ENCODE results near the gene GHRHR. TPM values are rescaled to one million over a fixed set of nuclear protein-coding genes. Genes with fewer than 3 reads are reported as not detected.

GHRHR gene
- polyA plus RNA-seq, 3 donors = not detected

- Histone ChIP-seq H2AFZ (ENCODE audit: insufficient read depth, low read depth, low read length, poor library complexity, severe bottlenecking) (no peak overlapping the region), H3K36me3 (replicated peaks in 1 of 2; ENCODE audit: control insufficient read depth in 1 of 2, insufficient read depth in 2 of 2, low read length in 2 of 2) (no peaks in the 10 kb centered on the region), H3K4me3 (replicated peaks in 1 of 3; ENCODE audit: low read depth in 2 of 3, low read length in 3 of 3) (no peak overlapping the region), H3K79me2 (ENCODE audit: insufficient read depth, low read length) (no peaks in the 10 kb centered on the region), H3K27me3 (ENCODE audit: control insufficient read depth in 2 of 2, insufficient read depth in 2 of 2, low read length in 2 of 2) (no peaks in the 10 kb centered on the region), H3K4me1 (ENCODE audit: control insufficient read depth in 1 of 2, insufficient read depth in 2 of 2, low read length in 2 of 2) (no peaks in the 10 kb centered on the region), H3K4me2 (replicated peaks; ENCODE audit: extremely low read depth, low read length, poor library complexity, severe bottlenecking) (no peak overlapping the region), H3K27ac (ENCODE audit: low read depth in 1 of 2, low read length in 2 of 2) (no peak overlapping the region), H4K20me1 (ENCODE audit: insufficient read depth, low read length) (no peaks in the 10 kb centered on the region), H3K9ac (ENCODE audit: insufficient read depth, low read length, poor library complexity, severe bottlenecking) (no peak overlapping the region), H3K9me3 (replicated peaks in 1 of 2; ENCODE audit: control insufficient read depth in 1 of 2, insufficient read depth in 1 of 2, low read length in 2 of 2) (no peaks in the 10 kb centered on the region)
- no peak overlapping the region for H3K4me3 Mint-ChIP-seq
- peak in 1 of 3 donors; percentile 3 for DNase-seq
- H3K27ac Mint-ChIP-seq = no peak overlapping the region
- WGBS (ENCODE audit: insufficient coverage) = 80% methylated on average over 9 of the region's 9 CpGs
- H3K4me1 Mint-ChIP-seq = no peaks in the 10 kb centered on the region
- TF ChIP-seq CTCF (IDR thresholded peaks at IDR 0.05) = no peak
- H3K9me3 Mint-ChIP-seq = no peaks in the 10 kb centered on the region
- no peaks in the 10 kb centered on the region for H3K36me3 Mint-ChIP-seq
- intact Hi-C loops (cut with micrococcal nuclease) = no loop called here
- H3K27me3 Mint-ChIP-seq (ENCODE audit: low read depth in 3 of 3) = peaks cover 4 to 10% (median 4%) of the 10 kb centered on the region in 3 donors
These were observed 2.1 kb downstream of the GHRHR start for GRCh38 chr7:30965883-30966282.

GRCh38 chr7:30968294-30968693 is 4.5 kb downstream of the GHRHR start:
- Histone ChIP-seq H3K4me2 (replicated peaks; ENCODE audit: extremely low read depth, low read length, poor library complexity, severe bottlenecking) (no peak overlapping the region), H3K36me3 (replicated peaks in 1 of 2; ENCODE audit: control insufficient read depth in 1 of 2, insufficient read depth in 2 of 2, low read length in 2 of 2) (no peaks in the 10 kb centered on the region), H2AFZ (ENCODE audit: insufficient read depth, low read depth, low read length, poor library complexity, severe bottlenecking) (no peak overlapping the region), H3K27ac (ENCODE audit: low read depth in 1 of 2, low read length in 2 of 2) (no peak overlapping the region), H3K4me1 (ENCODE audit: control insufficient read depth in 1 of 2, insufficient read depth in 2 of 2, low read length in 2 of 2) (no peaks in the 10 kb centered on the region), H3K9me3 (replicated peaks in 1 of 2; ENCODE audit: control insufficient read depth in 1 of 2, insufficient read depth in 1 of 2, low read length in 2 of 2) (no peaks in the 10 kb centered on the region), H4K20me1 (ENCODE audit: insufficient read depth, low read length) (no peaks in the 10 kb centered on the region), H3K27me3 (ENCODE audit: control insufficient read depth in 2 of 2, insufficient read depth in 2 of 2, low read length in 2 of 2) (no peaks in the 10 kb centered on the region), H3K4me3 (replicated peaks in 1 of 3; ENCODE audit: low read depth in 2 of 3, low read length in 3 of 3) (no peak overlapping the region), H3K79me2 (ENCODE audit: insufficient read depth, low read length) (no peaks in the 10 kb centered on the region), H3K9ac (ENCODE audit: insufficient read depth, low read length, poor library complexity, severe bottlenecking) (no peak overlapping the region)
- WGBS (ENCODE audit: insufficient coverage) = no CpG with 5 or more reads among the region's 2 CpGs
- H3K9me3 Mint-ChIP-seq = peaks cover 0 to 1% (median 0%) of the 10 kb centered on the region in 7 donors
- TF ChIP-seq CTCF (IDR thresholded peaks at IDR 0.05) = no peak
- H3K27ac Mint-ChIP-seq = no peak overlapping the region
- H3K4me3 Mint-ChIP-seq = no peak overlapping the region
- intact Hi-C loops (cut with micrococcal nuclease) = no loop called here
- peak in 1 of 3 donors; percentile 2 for DNase-seq
- no peaks in the 10 kb centered on the region for H3K4me1 Mint-ChIP-seq
- H3K36me3 Mint-ChIP-seq = no peaks in the 10 kb centered on the region
- H3K27me3 Mint-ChIP-seq (ENCODE audit: low read depth in 3 of 3) = peaks cover 8 to 11% (median 10%) of the 10 kb centered on the region in 3 donors

All from CD14-positive monocyte (primary cell).